Sigmoid colon (tissue), 4 donors: ENCODE data around the gene ERGIC1.
A peak's percentile ranks its signal among the peaks of the same experiment; 100 is the strongest.

ENCODE experiments used
- POLR2A ChIP-seq, 2 donors: fragments of 450-650 bp; IDR thresholded peaks; one replicate each; pipeline ENCODE4 v1.6.1; 2016; ENCODE audit warnings: antibody characterized with exemption in 2 of 2, mild to moderate bottlenecking in 2 of 2, moderate library complexity in 2 of 2
- POLR2AphosphoS5 ChIP-seq, 4 donors: sonication (generic); formaldehyde crosslinking; IDR thresholded peaks; one replicate each; pipeline ENCODE4 v1.6.1; 2017; ENCODE audit warnings: antibody characterized with exemption in 4 of 4
- TF ChIP-seq, protein P1 (sequence below), 4 experiments: fragments of 450-650 bp in 3 of 4; fragments of 200-600 bp in 1 of 4; IDR thresholded peaks; one replicate each; pipeline ENCODE4 v1.5.1; 2016 to 2019; ENCODE audit warnings: antibody characterized with exemption in 4 of 4, mild to moderate bottlenecking in 3 of 4, moderate library complexity in 2 of 4

DNA sequence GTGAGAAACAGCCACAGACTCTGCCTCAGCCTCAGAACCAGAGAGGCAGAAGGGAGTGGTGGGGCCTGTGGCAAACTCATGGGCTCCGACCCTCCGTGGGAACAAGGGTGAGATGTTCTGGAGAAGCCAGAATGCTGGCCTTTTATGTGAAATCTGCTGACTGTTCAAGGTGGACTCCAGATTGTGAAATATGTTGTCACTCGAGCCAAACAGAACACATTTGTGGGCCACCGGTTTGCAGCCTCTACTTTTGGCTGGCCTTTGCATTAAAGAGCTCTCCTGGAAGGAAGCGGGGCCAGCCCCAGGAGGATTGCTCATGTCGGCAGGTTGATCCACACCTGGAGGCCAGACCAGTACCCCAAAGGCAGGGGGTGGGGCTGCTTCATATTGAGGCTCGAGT is 62.4 kb downstream of the ERGIC1 start:
- TF ChIP-seq POLR2AphosphoS5 (IDR thresholded peaks at IDR 0.05) (peak in 2 of 4 donors; percentile 32 to 35), POLR2A (IDR thresholded peaks at IDR 0.05) (no peak)
- TF ChIP-seq, protein P1, sequence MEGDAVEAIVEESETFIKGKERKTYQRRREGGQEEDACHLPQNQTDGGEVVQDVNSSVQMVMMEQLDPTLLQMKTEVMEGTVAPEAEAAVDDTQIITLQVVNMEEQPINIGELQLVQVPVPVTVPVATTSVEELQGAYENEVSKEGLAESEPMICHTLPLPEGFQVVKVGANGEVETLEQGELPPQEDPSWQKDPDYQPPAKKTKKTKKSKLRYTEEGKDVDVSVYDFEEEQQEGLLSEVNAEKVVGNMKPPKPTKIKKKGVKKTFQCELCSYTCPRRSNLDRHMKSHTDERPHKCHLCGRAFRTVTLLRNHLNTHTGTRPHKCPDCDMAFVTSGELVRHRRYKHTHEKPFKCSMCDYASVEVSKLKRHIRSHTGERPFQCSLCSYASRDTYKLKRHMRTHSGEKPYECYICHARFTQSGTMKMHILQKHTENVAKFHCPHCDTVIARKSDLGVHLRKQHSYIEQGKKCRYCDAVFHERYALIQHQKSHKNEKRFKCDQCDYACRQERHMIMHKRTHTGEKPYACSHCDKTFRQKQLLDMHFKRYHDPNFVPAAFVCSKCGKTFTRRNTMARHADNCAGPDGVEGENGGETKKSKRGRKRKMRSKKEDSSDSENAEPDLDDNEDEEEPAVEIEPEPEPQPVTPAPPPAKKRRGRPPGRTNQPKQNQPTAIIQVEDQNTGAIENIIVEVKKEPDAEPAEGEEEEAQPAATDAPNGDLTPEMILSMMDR (IDR thresholded peaks at IDR 0.05), result no peak
